Astrocyte (in vitro differentiated cells and primary cell): Measurements from ENCODE around the gene RYR2.

Source experiments
- EZH2 ChIP-seq: IDR thresholded peaks from 2 replicates; pipeline ENCODE4 v1.6.1; 2012; ENCODE audit warnings: mild to moderate bottlenecking, low read length, inconsistent platforms; ENCODE audit not compliant: insufficient read depth
- TF ChIP-seq, protein P1 (sequence below): IDR thresholded peaks from 2 replicates; pipeline ENCODE4 v1.5.1; 2011; ENCODE audit warnings: low read depth, mild to moderate bottlenecking, inconsistent platforms, low read length, moderate library complexity; ENCODE audit not compliant: insufficient read depth

DNA sequence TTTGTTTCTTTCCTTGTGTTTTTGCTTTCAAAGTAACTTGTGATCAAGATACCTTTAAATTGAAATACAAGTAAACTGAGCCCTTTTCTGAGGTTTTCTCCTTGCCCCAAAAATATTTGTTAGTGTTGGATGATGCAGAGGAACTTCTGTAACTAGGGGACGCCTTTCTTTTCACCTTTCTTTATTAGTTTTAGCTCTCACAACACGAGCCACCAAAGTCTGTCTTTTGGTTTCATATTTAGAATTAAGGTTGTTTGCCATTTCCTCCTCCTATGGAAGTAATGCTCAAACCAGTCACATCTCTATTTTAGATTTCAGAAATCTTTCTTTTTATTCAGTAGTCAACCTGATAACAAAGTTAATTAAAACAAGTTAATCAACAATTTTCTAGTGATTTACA, 727.9 kb downstream of the RYR2 start:
- no peak for TF ChIP-seq EZH2
- TF ChIP-seq, protein P1, sequence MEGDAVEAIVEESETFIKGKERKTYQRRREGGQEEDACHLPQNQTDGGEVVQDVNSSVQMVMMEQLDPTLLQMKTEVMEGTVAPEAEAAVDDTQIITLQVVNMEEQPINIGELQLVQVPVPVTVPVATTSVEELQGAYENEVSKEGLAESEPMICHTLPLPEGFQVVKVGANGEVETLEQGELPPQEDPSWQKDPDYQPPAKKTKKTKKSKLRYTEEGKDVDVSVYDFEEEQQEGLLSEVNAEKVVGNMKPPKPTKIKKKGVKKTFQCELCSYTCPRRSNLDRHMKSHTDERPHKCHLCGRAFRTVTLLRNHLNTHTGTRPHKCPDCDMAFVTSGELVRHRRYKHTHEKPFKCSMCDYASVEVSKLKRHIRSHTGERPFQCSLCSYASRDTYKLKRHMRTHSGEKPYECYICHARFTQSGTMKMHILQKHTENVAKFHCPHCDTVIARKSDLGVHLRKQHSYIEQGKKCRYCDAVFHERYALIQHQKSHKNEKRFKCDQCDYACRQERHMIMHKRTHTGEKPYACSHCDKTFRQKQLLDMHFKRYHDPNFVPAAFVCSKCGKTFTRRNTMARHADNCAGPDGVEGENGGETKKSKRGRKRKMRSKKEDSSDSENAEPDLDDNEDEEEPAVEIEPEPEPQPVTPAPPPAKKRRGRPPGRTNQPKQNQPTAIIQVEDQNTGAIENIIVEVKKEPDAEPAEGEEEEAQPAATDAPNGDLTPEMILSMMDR: no peak
